ENCODE measurements around the gene CTXN1.

GRCh38 chr19:7883105-7883504, 42.8 kb downstream of the CTXN1 start:
- no peak for TF ChIP-seq POLR2A (IDR thresholded peaks at IDR 0.05)
- TF ChIP-seq CTCF (IDR thresholded peaks at IDR 0.05): no peak
- no peak for TF ChIP-seq POLR2AphosphoS5 (IDR thresholded peaks at IDR 0.05)

Measured in prostate gland (tissue), 2 donors.